NCI-H748 treated with DMSO at 0.1 percent for 48 hours (cell line): ENCODE measurements around the gene MOB3B.
"Not testable (repeated sequence)": the region's sequence is repeated elsewhere in the genome, so short reads cannot be mapped to it uniquely, and the experiment has no call there.

Experiments used
- DNase-seq: peaks from one replicate; lab custom pipeline; 2025; lab: John Stamatoyannopoulos, UW

MOB3B gene

DNA sequence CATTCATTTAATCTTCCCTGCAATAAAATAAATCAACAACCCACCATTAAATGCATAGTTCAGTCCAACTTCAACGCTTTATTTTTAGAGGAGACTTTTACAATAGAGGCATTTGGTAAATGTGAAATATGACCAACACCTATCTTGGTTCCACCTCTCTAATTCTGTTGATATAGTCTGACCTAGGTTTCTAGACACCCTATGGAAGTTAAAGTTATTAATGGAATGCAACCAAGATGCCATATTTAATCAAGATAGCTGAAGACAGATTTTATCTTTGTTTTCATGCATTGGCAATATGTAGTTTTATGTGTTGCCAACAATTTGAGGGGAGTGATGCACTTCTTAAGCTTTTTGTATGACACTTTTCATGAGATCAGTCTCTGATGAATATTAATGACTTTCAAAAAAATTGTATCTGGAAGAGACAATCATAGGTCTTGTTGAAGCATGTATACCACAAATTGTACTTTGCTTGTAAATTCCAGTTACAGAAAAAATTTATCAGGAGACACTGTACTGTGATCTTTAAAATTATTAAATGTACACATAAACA lies 107.3 kb downstream of the MOB3B start:
- DNase-seq, result no peak

DNA sequence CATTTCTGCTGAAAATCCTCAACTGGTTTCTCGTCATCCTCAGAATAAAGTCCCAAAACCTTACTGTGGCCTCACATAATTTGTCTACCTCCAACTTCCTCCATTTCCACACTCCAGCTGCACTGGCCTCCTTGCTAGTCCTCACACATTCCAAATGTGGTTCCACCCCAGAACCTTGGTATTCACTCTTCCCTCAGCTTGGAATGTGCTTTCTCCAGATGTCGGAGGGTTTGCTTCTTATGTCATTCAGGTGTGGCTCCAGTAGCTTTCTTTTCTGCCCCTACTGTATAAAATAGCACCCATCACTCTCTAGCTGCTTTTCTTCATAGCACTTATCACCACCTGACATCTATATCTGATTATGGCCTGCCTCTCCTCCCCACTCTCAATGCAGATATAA lies 108.0 kb downstream of the MOB3B start:
- DNase-seq, result no peak

DNA sequence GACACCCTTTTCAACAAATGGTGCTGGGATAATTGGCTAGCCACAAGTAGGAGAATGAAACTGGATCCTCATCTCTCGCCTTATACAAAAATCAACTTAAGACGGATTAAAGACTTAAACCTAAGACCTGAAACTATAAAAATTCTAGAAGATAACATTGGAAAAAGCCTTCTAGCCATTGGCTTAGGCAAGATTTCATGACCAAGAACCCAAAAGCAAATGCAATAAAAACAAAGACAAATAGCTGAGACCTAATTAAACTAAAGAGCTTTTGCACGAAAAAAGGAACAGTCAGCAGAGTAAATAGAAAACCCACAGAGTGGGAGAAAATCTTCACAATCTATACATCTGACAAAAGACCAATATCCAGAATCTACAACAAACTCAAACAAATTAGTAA lies 110.1 kb downstream of the MOB3B start:
- DNase-seq, result not testable (repeated sequence)

- no peak for DNase-seq
Measured at GRCh38 chr9:27414220-27414761, 115.3 kb downstream of the MOB3B start.

DNA sequence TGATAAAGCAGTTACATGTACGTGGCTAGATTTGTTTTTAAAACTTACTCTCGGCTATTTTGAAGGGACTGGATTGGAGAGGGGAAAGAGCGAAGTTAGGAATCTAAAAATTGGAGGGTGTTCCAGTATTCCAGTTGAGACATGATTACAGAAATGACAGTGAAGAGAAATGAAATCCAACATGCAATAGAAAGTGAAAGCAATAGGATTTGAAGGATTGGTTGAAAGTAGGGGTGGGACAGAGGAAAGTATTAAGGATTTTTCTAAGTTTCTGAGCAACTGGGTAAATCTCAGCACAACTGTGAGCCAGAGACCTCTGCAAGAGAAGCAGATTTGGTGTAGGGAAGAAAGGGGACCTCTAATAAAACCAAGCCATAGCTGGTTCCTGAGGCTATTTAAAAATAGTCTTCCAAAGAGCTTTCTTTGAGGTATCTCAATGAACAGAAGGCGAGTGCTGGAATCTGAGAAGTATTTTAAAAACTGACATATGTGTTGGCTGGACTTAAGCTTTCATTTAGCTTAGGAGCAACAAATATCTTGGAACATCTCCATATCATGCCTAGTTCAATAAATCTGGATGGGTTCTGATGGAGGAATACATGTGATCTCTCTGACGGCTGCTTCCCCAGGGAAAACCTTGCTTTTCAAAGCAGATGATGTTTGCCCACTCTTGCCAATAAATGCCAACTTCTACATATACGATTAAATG lies 115.9 kb downstream of the MOB3B start:
- DNase-seq, result no peak

DNA sequence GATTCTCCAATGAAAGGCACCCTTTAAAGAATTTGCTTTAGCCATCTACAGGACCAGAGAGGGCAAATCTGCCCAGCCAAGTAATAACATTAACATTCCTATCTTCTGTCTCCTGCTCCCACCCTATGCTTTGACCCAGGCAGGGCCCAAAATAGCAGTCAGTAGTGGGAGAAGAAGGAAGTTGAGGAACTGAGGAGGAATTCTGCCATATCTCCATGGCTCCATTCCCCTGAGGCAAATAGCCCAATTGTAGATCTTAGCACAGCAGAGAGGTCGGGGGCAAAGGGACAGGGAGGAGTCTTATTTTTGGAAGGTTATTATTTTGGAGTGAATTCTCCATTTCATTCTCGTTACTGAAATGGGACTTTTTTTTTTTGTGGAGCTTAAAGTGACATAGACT lies 116.7 kb downstream of the MOB3B start:
- DNase-seq, result no peak

- no peak for DNase-seq
Measured at GRCh38 chr9:27412081-27412480, 117.5 kb downstream of the MOB3B start.

GRCh38 chr9:27408482-27408881 lies 121.1 kb downstream of the MOB3B start:
- no peak for DNase-seq

DNA sequence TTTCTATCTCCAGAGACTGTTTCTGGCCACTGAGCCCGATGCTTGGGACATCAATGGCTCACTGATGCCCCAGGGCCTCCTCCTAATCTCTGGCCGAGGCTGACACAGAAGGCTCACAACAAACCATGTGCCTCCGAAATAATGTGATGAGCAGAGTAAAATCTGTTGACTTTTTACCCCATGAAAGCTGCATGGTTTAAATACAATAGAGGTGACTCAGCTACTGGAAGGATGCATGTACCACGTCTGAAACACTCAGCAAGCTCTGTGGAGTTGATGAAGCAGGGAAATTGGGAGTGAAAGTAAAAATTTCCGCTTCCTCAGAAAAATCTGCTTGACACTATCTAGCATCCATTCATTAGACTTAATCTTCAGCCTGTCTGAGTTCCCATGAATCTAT lies 121.6 kb downstream of the MOB3B start:
- DNase-seq, result no peak

- DNase-seq, result no peak
Measured at GRCh38 chr9:27407491-27407890, 122.1 kb downstream of the MOB3B start.

GRCh38 chr9:27404661-27405060 lies 125.0 kb downstream of the MOB3B start:
- DNase-seq, result no peak

GRCh38 chr9:27402626-27403025 lies 127.0 kb downstream of the MOB3B start:
- DNase-seq, result no peak

- no peak for DNase-seq
Measured at GRCh38 chr9:27400334-27400880, 129.2 kb downstream of the MOB3B start.

DNA sequence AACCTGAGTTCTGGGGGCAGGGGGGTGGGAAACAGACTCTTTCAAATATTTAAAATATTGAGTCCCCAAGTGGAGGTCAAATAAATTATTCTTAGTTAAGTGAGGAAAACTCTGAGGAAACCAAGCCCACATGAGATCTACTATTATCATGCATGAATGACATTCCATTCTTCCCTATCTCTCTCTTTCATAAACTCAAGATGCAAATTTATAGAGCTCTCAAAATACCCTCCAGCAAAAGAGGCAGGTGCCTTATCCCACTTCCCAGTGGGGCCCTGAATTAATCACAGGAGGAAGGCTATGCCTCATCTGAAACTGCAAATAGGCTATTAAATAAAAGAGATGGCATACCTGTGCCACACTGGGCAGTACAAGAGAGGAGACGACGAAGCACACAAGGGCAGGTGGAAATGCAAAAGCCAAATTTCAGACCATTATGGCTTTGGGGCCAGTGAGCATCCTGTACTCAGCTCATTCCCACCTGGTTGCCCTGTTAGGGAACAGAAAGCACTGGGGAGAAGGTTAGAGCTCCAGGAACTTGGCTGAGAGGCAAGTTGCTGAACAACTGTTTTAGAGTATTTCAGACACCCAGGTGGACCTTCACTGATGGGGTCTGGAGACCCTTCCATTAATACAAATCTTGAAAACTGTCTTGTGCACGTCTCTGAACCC lies 130.5 kb downstream of the MOB3B start:
- no peak for DNase-seq

DNA sequence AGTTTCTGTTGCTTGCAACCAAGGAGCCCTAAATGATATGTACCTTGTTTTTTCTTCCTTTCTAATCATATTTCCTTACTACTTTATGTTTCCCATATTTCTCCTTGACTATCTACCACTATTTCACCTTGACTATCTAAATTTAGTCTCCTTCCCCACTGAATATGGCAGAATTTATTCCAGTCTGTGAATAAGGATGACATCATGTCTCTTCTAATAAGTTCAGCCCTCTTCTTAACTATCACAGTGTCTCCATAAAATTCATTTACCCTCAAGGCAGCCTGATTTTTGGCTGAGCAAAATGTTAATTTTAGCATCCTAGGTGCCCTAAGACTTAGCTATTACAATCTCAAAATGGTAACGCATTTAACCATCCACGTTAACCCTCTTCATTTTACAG lies 133.1 kb downstream of the MOB3B start:
- DNase-seq, result no peak

- no peak for DNase-seq
Measured at GRCh38 chr9:27395484-27395921, 134.1 kb downstream of the MOB3B start.

DNA sequence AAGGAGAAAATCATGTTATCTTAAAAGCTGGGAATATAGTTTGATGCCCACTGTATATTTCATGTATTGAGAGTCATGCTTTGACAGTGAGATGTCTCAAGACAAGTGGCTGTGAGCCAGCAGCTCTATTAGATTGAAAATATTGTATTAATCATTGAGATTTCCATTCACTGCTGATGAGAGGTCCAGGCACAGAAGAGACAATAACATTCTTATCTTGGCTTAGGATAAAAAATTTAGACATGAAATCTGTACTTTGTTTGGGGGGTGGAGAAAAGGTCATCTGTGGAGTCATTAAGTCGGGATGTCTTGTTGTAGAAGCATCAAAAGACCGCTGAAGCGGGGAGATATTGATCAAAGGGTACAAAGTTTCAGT lies 134.8 kb downstream of the MOB3B start:
- no peak for DNase-seq

- DNase-seq, result no peak
Measured at GRCh38 chr9:27394154-27394825, 135.3 kb downstream of the MOB3B start.

DNA sequence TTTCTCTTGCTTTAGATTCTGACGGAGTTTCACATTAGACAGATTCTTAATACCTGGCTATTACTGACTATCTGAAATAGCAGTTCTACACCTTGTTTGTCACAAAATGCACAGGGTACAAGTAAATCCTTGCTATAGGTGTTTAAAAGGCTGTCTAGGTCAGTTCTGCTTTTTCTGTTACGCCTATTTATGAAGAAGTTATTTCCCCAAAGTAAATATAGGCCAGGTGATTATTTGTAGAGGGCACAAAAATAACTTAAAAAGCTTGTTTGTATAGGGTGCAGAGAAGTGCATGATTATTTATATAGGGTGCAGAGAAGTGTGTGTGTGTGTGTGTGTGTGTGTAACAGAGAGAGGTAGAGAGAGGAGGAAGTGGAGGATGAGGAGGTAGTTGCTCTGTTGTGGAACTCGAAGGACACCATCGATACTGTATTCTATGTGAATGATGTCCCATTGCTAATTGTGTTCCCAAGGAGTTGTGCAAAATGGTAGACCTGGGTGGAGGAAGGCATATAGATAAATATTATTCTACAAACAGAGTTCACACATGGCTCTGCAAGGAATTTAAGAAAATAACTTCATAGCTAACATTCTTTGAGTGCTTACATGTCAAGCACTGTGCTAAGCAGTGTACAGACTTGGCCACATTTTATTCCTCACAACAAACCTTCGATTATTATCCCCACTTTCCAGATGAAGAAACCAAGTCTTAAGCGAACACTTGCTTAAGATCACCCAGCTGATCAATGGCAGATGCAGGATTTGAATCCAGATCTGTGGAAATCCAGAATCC lies 136.4 kb downstream of the MOB3B start:
- DNase-seq, result no peak

- DNase-seq, result no peak
Measured at GRCh38 chr9:27392451-27392850, 137.2 kb downstream of the MOB3B start.

GRCh38 chr9:27391040-27391895 lies 138.3 kb downstream of the MOB3B start:
- DNase-seq, result no peak
